ENCODE data around the gene SLC12A3. TPM values are rescaled to one million over a fixed set of nuclear protein-coding genes. Genes with fewer than 3 reads are reported as not detected.

SLC12A3 gene
- total RNA-seq, 2 donors from 2014 or later = not detected

GRCh38 chr16:56960681-56961281, 95.8 kb downstream of the SLC12A3 start:
- H3K9me3 ChIP-seq (ENCODE audit: control insufficient read depth, low read length, poor library complexity, severe bottlenecking) = no peaks in the 10 kb centered on the region
- Mint-ChIP-seq H3K27ac (no peak overlapping the region), H3K4me1 (peaks cover 13% of the 10 kb centered on the region), H3K36me3 (ENCODE audit: low read depth) (no peaks in the 10 kb centered on the region), H3K27me3 (no peaks in the 10 kb centered on the region), H3K4me3 (no peak overlapping the region)
- DNase-seq = no peak
- ATAC-seq = no peak

GRCh38 chr16:56961386-56961785, 96.4 kb downstream of the SLC12A3 start:
- DNase-seq = no peak
- Mint-ChIP-seq H3K27me3 (no peaks in the 10 kb centered on the region), H3K36me3 (ENCODE audit: low read depth) (no peaks in the 10 kb centered on the region), H3K4me1 (peaks cover 19% of the 10 kb centered on the region), H3K27ac (no peak overlapping the region), H3K4me3 (no peak overlapping the region)
- H3K9me3 ChIP-seq (ENCODE audit: control insufficient read depth, low read length, poor library complexity, severe bottlenecking) = no peaks in the 10 kb centered on the region
- no peak for ATAC-seq

- DNase-seq = no peak
- Mint-ChIP-seq H3K36me3 (ENCODE audit: low read depth) (no peaks in the 10 kb centered on the region), H3K27ac (no peak within 1 kb of the TSS), H3K4me3 (no peak within 1 kb of the TSS), H3K4me1 (peaks cover 20% of the 10 kb centered on the region), H3K27me3 (no peaks in the 10 kb centered on the region)
- ATAC-seq = no peak
- no peaks in the 10 kb centered on the region for H3K9me3 ChIP-seq (ENCODE audit: control insufficient read depth, low read length, poor library complexity, severe bottlenecking)
Observed at GRCh38 chr16:56961851-56962281, 96.9 kb downstream of the SLC12A3 start, which contains the start of gene CETP. Gene CETP (plus strand): TSS chr16:56961950. CDS start chr16:56961980, 30 bp downstream.

GRCh38 chr16:56964243-56965148, 99.5 kb downstream of the SLC12A3 start:
- H3K4me3 Mint-ChIP-seq = peak overlapping the region; percentile 66

More at GRCh38 chr16:56964243-56965148, 99.5 kb downstream of the SLC12A3 start:
- DNase-seq (peak; percentile 85 to 95 (median 95)), ATAC-seq (peak; percentile 97)
- peaks cover 28% of the 10 kb centered on the region for H3K4me1 Mint-ChIP-seq
- H3K27ac Mint-ChIP-seq = peak overlapping the region; percentile 88
- H3K9me3 ChIP-seq (ENCODE audit: control insufficient read depth, low read length, poor library complexity, severe bottlenecking) = no peaks in the 10 kb centered on the region
- H3K36me3 Mint-ChIP-seq (ENCODE audit: low read depth) = no peaks in the 10 kb centered on the region
- H3K27me3 Mint-ChIP-seq = no peaks in the 10 kb centered on the region

Other genes starting within 250 kb of the SLC12A3 start
- gene MT1E, start 239.4 kb upstream of the SLC12A3 start, total RNA-seq = 1 to 10 TPM; 1.9 to 8.7 TPM
- not detected for gene MT1M, start 232.5 kb upstream of the SLC12A3 start, total RNA-seq
- not detected for gene MT1A, start 226.5 kb upstream of the SLC12A3 start, total RNA-seq
- not detected for gene MT1B, start 213.3 kb upstream of the SLC12A3 start, total RNA-seq
- 1 to 10 TPM; 3.3 to 8.8 TPM for gene MT1F, start 207.2 kb upstream of the SLC12A3 start, total RNA-seq
- under 1 TPM in 1 of 2 donors, not detected in 1; 0.85 TPM for gene MT1G, start 197.1 kb upstream of the SLC12A3 start, total RNA-seq
- gene MT1H, start 195.4 kb upstream of the SLC12A3 start, total RNA-seq = not detected
- 10 to 100 TPM; 22.0 to 22.1 TPM for gene MT1X, start 182.7 kb upstream of the SLC12A3 start, total RNA-seq
- gene NUP93, start 135.1 kb upstream of the SLC12A3 start, total RNA-seq = 10 to 100 TPM; 59.0 to 59.1 TPM
- 100 to 1,000 TPM; 225 to 255 TPM for gene HERPUD1, start 66.9 kb downstream of the SLC12A3 start, total RNA-seq
- gene CETP, start 96.7 kb downstream of the SLC12A3 start, total RNA-seq = 1 to 10 TPM in 1 of 2 donors, not detected in 1; 2.3 TPM
- 100 to 1,000 TPM; 381 to 578 TPM for gene NLRC5, start 124.3 kb downstream of the SLC12A3 start, total RNA-seq
- gene CPNE2, start 227.4 kb downstream of the SLC12A3 start, total RNA-seq = 1 to 10 TPM; 2.4 to 4.4 TPM

Data from T-helper 17 cell (primary cell).